HG03139 (cell line): Measurements from ENCODE around the gene PRKCE.

Source experiments
- ATAC-seq: cut with Tn5 transposase; IDR thresholded peaks from one replicate; pipeline ENCODE4 v1.9.1; 2021; ENCODE audit not compliant: unreplicated experiment

PRKCE gene

DNA sequence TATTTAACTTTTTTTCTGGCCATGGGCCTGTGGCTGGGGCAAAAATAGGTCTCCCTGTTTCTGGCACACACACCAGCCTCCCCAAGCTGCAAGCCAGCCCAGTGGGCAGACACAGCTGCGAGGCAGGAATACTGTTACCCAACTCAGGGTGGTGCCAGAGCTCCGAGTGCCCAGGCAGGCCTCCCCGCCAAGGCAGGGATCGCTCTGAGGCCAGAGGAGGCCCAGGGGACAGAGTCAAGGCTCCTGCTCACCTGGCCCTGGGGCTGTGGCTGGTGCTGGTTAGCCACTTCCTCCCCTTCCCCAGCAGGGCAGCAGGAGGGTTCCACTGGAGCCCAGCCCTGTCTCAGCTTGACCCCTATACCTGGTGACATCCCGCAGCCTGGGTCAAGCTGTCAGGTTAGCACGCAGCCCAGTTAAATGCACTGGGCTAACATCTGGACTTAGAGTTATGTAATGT is 578.7 kb downstream of the PRKCE start:
- peak; percentile 59 for ATAC-seq

- no peak for ATAC-seq
Measured at GRCh38 chr2:46230677-46231425, 579.4 kb downstream of the PRKCE start.

GRCh38 chr2:46231721-46232120 is 580.2 kb downstream of the PRKCE start:
- no peak for ATAC-seq

DNA sequence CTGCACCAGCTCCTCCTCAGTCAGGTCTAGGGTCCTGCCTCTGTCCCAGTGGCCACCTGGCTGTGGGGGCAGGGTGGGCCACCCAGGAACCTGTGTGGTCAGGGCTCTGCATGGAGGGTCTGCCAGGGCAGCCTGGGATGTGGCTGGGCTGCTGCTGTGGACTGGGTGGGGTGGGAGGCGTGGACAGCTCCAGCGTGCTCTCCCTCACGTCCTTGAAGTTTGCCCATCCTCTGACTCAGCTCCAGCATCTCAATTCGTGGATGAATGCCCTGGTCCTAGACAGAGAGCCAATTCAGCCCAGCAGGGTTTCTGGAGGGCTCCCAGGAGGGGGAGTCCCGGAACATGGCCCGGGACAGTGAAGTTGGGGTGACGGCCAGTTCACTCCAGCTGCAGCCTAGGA is 581.4 kb downstream of the PRKCE start:
- ATAC-seq, result no peak

GRCh38 chr2:46236006-46236875 is 584.8 kb downstream of the PRKCE start:
- no peak for ATAC-seq

DNA sequence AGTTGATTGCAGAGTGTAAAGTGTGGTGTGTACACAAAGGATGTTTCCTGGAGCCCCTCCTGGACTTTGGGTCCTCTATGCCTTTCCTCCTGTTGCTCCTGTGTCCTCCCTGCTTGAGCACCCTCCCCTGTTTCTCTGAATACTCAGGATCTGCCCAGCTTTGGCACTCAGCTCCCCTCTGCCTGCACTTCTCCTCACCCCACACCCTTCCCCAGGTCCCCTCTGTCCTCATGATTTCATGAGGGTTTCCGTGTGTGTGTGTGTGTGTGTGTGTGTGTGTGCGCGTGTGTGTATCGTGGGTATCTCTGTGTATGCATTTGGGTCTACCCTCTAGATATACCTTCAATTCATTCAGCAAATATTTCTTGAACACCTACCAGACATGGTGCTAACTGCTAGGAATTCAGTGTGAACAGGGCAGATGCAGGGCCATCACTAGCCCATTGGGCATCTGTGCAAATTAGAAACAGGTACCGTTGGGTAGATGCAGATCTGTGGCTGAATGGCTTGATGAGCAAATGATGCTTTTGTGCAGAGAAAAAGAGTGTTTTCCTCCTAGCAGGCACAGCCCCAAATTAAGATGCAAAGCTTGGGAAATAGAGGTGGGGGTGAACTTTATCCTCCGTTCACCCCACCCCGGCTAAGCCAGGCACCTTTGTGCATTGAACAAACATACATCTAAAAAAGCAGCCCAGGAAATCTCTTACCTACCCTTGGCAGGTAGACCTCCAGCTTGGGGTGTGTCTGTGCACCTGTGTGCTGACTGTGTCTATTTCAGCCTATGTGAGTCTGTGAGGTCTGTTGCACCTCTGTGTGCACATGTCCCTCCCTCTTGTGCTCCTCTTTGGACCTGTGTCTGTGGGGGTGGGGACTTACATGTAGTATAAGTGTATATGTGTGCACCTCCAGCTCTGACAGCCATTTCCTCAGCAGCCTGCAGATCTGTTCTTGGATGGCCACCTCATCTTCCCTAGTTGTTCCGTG is 585.7 kb downstream of the PRKCE start:
- ATAC-seq, result no peak
